Inferior parietal cortex (tissue), 1 donor: Measurements from ENCODE around the gene PHPT1.
"Not testable (repeated sequence)": the region's sequence is repeated elsewhere in the genome, so short reads cannot be mapped to it uniquely, and the experiment has no call there.

Source experiments
- DNase-seq: peaks from one replicate; pipeline ENCODE4 v3.0.0-alpha.2; 2016; ENCODE audit errors: extremely low spot score

PHPT1 gene

GRCh38 chr9:136837146-136837855 is 11.9 kb upstream of the PHPT1 start:
- DNase-seq, result no peak

GRCh38 chr9:136837856-136838277 is 11.3 kb upstream of the PHPT1 start:
- DNase-seq, result not testable (repeated sequence)

- DNase-seq, result no peak
These were observed 10.6 kb upstream of the PHPT1 start for GRCh38 chr9:136838314-136839228.

- no peak for DNase-seq
These were observed 9.7 kb upstream of the PHPT1 start for GRCh38 chr9:136839229-136840139.

- no peak for DNase-seq
These were observed 8.9 kb upstream of the PHPT1 start for GRCh38 chr9:136840140-136840876.

- DNase-seq, result peak; percentile 60
These were observed 8.1 kb upstream of the PHPT1 start for GRCh38 chr9:136840877-136841645.

- DNase-seq, result not testable (repeated sequence)
These were observed 7.4 kb upstream of the PHPT1 start for GRCh38 chr9:136841646-136842379.

GRCh38 chr9:136842380-136842948 is 6.7 kb upstream of the PHPT1 start, which contains the start of gene AJM1:
AJM1 (plus strand) TSS chr9:136842478; CDS start chr9:136844415, 1,937 bp downstream.
- DNase-seq, result peak; percentile 78

- DNase-seq, result not testable (repeated sequence)
These were observed 5.9 kb upstream of the PHPT1 start for GRCh38 chr9:136843159-136843800.

GRCh38 chr9:136843801-136844740 is 5.1 kb upstream of the PHPT1 start:
- DNase-seq, result not testable (repeated sequence)

- no peak for DNase-seq
These were observed 4.3 kb upstream of the PHPT1 start for GRCh38 chr9:136844761-136845464.

- DNase-seq, result no peak
These were observed 3.5 kb upstream of the PHPT1 start for GRCh38 chr9:136845465-136846260.

- no peak for DNase-seq
These were observed 2.7 kb upstream of the PHPT1 start for GRCh38 chr9:136846376-136847087.

GRCh38 chr9:136847088-136847825 is 2.0 kb upstream of the PHPT1 start:
- no peak for DNase-seq
